HG02884 (cell line): ENCODE results near the gene KCNA1.
A peak's percentile ranks its signal among the peaks of the same experiment; 100 is the strongest.

Source experiments
- ATAC-seq: cut with Tn5 transposase; IDR thresholded peaks from one replicate; pipeline ENCODE4 v1.9.1; 2021; ENCODE audit warnings: mild to moderate bottlenecking, moderate library complexity; ENCODE audit not compliant: unreplicated experiment

The KCNA1 gene

GRCh38 chr12:4910502-4911315 is 1.0 kb downstream of the KCNA1 start:
- ATAC-seq: no peak

GRCh38 chr12:4911316-4911994 is 1.8 kb downstream of the KCNA1 start:
- ATAC-seq: no peak

GRCh38 chr12:4914720-4915119 is 5.0 kb downstream of the KCNA1 start:
- ATAC-seq: no peak

GRCh38 chr12:4915752-4916151 is 6.0 kb downstream of the KCNA1 start:
- ATAC-seq: no peak

- ATAC-seq: no peak
Observed at GRCh38 chr12:4918950-4919660, 9.4 kb downstream of the KCNA1 start.

- ATAC-seq: no peak
Observed at GRCh38 chr12:4932576-4932975, 22.9 kb downstream of the KCNA1 start.

GRCh38 chr12:4933411-4933810 is 23.7 kb downstream of the KCNA1 start:
- ATAC-seq: no peak

GRCh38 chr12:4934407-4935035 is 24.8 kb downstream of the KCNA1 start:
- ATAC-seq: no peak

GRCh38 chr12:4938900-4939299 is 29.2 kb downstream of the KCNA1 start:
- ATAC-seq: no peak

- no peak for ATAC-seq
Observed at GRCh38 chr12:4939418-4940023, 29.8 kb downstream of the KCNA1 start.

- peak; percentile 71 for ATAC-seq
Observed at GRCh38 chr12:4943067-4943937, 33.6 kb downstream of the KCNA1 start.

- peak; percentile 24 for ATAC-seq
Observed at GRCh38 chr12:4943938-4944284, 34.2 kb downstream of the KCNA1 start.

GRCh38 chr12:4947253-4947652 is 37.5 kb downstream of the KCNA1 start:
- ATAC-seq: no peak

GRCh38 chr12:4951083-4951482 is 41.4 kb downstream of the KCNA1 start:
- ATAC-seq: no peak

- no peak for ATAC-seq
Observed at GRCh38 chr12:4951601-4952000, 41.9 kb downstream of the KCNA1 start.

GRCh38 chr12:4954621-4955354 is 45.1 kb downstream of the KCNA1 start:
- ATAC-seq: no peak

GRCh38 chr12:4956054-4956453 is 46.3 kb downstream of the KCNA1 start:
- no peak for ATAC-seq

- ATAC-seq: no peak
Observed at GRCh38 chr12:4956968-4957367, 47.3 kb downstream of the KCNA1 start.

GRCh38 chr12:4957761-4958160 is 48.1 kb downstream of the KCNA1 start:
- no peak for ATAC-seq
